Liver (tissue), 3 donors: ENCODE results near the gene LMF1.

Source experiments
- CTCF ChIP-seq: fragments of 150-350 bp; IDR thresholded peaks from 2 replicates; pipeline ENCODE4 v1.5.1; 2017; ENCODE audit warnings: improper control_type of control experiment, low read depth, low read length; ENCODE audit not compliant: missing input control
- EGR1 ChIP-seq, 2 donors: IDR thresholded peaks; 2 replicates each; pipeline ENCODE4 v1.6.1; 2016 to 2018; ENCODE audit warnings: antibody characterized with exemption in 2 of 2, low read depth in 2 of 2
- MAX ChIP-seq: IDR thresholded peaks from 2 replicates; pipeline ENCODE4 v1.6.1; 2016; ENCODE audit warnings: antibody characterized with exemption
- RAD21 ChIP-seq, 2 donors: IDR thresholded peaks; 2 replicates each; pipeline ENCODE4 v1.6.1; 2016; ENCODE audit warnings: antibody characterized with exemption in 2 of 2, mild to moderate bottlenecking in 2 of 2
- SP1 ChIP-seq: IDR thresholded peaks from 2 replicates; pipeline ENCODE4 v1.6.1; 2018; ENCODE audit warnings: antibody characterized with exemption, mild to moderate bottlenecking
- TAF1 ChIP-seq: conservative IDR thresholded peaks from 2 replicates; pipeline ENCODE4 v1.6.1; 2016; ENCODE audit warnings: antibody characterized with exemption, mild to moderate bottlenecking
- ZBTB33 ChIP-seq: IDR thresholded peaks from 2 replicates; pipeline ENCODE4 v1.6.1; 2016; ENCODE audit warnings: antibody characterized with exemption
- donor health status: healthy.
- donor health status: healthy.

GRCh38 chr16:1018447-1019198 lies 47.8 kb upstream of the LMF1 start:
- TF ChIP-seq ZBTB33 (no peak), CTCF (no peak), TAF1 (no peak), EGR1 (IDR thresholded peaks at IDR 0.05; ENCODE audit: low read depth in 2 of 2) (no peak), MAX (no peak), SP1 (no peak), RAD21 (IDR thresholded peaks at IDR 0.05) (no peak)
